HuH-7 (cell line): ENCODE results near the gene RPS19.
"Not testable (repeated sequence)": the region's sequence is repeated elsewhere in the genome, so short reads cannot be mapped to it uniquely, and the experiment has no call there.

ENCODE experiments used
- DNase-seq: peaks from one replicate; pipeline ENCODE4 v3.0.0; 2011; ENCODE audit warnings: low spot score

RPS19 gene

GRCh38 chr19:41860419-41861115 is 512 bp downstream of the RPS19 start:
- no peak for DNase-seq

- no peak for DNase-seq
These were observed 1.2 kb downstream of the RPS19 start for GRCh38 chr19:41861116-41861768.

GRCh38 chr19:41861846-41862245 is 1.8 kb downstream of the RPS19 start:
- DNase-seq = no peak

- no peak for DNase-seq
These were observed 2.5 kb downstream of the RPS19 start for GRCh38 chr19:41862445-41862986.

DNA sequence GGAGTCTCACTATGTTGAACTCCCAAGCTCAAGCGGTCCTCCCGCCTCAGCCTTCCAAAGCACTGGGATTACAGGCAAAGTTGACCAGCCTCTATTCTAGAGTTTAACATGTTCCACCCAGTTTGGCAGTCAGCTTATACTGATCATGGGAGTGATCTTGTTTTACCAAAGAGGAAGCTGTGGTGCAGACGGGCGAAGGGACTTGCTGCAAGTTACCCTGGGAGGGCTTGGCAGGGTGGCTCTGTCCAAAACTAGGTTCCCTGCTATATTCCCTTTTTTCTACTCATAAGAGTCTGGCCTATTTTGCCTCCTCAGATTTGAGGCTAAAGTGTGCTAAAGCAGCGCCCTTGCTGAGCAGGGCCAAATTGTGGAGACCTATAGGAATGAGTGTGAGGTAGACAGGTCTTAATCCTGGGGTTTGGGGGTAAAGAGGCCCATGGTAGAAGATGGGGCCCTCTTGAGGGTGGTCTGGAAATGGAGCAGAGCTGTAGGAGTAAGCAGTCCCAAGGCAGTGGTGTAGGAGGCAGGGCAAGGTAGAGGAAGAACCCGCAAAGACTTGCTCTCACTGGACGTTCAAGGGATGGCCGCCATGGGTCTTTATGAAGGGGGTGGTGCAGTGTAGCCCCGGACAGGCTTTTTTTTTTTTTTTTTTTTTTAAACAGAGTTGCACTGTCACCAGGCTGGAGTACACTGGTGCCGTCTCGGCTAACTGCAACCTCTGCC is 3.3 kb downstream of the RPS19 start:
- no peak for DNase-seq

DNA sequence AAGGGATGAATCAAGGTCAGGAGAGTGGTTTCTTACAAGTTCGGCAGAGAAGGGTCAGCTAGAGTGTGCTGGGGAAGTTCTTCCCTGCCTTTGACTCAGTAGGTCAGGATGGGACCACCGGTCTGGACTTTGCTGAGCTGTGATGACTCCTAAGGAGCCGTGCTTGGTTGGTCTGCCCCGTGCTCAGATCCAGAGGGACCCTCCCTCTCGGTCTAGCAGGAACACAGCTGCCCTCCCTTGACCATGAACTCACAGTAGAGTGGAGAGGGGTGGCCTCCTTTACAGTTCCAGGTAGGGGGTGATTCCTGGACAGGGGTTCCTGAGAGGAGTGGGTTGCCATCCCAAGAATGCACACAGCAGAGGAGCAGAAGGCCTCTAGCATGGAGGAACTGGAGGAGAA is 4.3 kb downstream of the RPS19 start:
- no peak for DNase-seq

DNA sequence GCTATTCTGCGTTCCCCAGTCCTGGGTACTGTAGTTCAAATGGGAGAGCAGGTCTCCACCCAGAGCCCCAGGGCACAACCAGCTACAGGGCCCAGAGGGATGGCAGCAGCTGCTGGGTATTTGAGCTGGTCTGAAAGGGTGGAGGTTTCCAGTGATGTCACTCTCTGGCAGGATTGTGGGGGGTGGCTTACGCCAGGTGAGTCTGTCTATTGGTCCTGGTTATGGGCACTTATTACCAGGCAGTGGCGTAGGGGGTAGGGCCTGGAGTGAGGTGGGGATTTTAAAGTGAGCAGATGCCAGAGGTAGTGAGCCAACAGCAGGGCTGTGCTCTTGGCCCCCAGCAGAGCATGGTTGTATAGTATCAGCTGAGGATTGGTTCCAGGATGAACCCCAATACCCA is 6.2 kb downstream of the RPS19 start:
- DNase-seq = no peak

DNA sequence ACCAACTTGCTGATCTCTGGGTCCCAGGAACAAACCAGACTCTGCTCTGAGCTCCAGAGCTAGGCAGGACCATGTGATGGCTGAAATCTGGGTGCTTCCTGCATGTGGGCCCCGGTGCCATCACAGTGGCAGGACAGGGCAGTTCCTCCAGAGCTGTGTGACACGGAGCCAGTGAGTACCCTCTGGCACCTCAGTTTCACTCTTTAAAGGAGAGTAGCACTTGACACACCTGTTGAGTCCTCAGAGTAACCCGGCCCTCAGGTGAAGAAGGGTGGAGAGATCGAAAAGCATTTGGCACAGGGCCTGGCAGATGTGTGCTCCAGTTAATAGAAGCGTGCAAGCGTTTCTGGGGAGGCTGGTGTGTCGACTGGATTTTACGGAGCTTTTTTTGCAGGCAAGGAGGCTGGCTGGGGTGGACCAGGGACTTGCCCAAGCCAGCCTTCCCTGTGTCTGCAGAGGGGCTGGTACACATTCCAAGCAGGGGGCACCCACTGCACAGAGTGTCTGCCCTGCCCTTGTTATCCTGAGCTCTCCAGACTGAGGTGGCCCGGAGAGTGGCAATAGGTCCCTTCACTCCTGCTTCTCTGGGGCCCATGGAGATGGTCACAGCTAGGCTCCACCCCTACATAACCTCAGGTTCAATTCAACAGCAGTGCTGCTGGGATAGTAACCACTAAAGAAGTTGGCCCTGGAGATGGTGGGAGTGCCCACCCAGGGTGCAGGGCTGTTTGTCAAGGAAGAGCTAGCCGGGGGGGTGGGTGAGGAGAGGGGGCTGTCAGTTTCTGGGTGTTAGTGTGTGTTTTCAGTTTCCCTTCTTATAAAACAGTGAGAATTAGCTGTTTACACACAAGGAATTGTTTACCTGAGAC is 8.3 kb downstream of the RPS19 start:
- DNase-seq = no peak

DNA sequence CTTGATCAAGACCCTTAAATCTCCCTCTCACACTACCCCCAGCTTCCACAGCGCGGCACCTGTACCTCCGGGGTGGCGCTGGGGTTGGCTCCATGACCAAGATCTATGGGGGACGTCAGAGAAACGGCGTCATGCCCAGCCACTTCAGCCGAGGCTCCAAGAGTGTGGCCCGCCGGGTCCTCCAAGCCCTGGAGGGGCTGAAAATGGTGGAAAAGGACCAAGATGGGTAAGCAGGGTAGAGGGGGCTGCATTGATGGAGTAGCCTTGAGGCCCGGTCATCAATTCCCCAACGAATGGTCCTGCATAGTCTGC is 8.9 kb downstream of the RPS19 start:
- DNase-seq = no peak

GRCh38 chr19:41869374-41869955 is 9.4 kb downstream of the RPS19 start:
- no peak for DNase-seq

DNA sequence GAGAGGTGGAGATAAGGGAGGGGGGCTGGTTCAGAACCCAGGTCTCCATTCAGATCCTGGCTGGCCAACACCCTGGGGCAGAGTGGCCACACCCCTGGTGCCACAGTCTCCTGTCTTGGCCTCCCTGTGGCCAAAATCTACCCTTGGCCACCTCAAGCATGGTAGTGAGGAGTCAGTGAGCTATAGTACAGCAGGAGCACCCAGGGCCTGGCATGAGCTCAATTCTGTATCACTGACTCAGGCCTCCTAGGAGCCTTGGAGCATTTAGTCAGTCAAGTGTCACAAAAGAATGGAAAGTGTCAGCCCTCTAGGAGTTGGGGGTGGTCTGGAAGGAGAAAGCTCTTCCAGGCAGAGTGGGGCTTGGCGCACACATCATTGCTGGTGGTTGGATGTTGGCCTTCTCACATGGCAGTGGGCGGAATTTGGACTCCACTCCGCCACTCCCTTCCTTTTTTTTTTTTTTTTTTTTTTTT is 10.4 kb downstream of the RPS19 start:
- DNase-seq = no peak

DNA sequence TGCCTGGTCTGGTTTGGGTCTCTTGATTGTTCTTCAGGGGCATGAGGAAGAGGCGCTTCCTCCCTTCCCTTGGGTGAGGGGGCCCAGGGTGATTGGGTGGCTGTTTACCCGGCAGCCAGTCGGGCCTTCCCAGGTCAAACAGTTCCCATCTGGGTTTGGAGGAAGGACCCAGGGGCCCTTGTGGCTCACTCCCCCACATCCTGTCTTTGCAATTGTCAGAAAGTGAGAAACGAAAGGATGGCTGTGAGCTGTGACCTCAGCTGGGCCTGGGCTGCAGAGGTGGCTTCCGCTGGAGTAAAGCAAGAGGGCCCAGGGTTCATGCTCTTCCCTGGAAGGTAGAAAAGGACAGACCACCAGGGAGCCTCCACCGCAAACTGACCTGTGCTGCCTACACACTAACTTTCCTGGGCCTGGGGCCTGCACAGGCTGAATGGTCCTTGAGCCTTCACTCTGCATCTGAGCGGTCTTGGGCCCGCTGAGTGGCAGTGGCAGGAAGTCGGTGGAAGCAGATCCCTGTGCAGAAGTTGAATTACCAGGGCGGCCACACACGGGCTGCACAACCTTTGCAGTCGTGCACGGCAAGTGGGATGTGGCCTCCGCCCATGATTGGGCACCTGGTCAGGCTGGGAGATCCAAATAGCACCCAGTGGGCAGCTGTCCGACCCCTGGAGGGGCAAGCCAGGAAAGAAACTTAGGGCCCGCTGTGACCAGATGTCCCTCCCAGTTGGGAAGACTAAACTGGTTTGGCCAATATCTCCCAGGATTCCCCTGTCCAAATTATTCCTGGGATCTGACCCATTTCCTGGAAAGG is 11.7 kb downstream of the RPS19 start:
- no peak for DNase-seq

GRCh38 chr19:41872384-41872774 is 12.3 kb downstream of the RPS19 start:
- no peak for DNase-seq

DNA sequence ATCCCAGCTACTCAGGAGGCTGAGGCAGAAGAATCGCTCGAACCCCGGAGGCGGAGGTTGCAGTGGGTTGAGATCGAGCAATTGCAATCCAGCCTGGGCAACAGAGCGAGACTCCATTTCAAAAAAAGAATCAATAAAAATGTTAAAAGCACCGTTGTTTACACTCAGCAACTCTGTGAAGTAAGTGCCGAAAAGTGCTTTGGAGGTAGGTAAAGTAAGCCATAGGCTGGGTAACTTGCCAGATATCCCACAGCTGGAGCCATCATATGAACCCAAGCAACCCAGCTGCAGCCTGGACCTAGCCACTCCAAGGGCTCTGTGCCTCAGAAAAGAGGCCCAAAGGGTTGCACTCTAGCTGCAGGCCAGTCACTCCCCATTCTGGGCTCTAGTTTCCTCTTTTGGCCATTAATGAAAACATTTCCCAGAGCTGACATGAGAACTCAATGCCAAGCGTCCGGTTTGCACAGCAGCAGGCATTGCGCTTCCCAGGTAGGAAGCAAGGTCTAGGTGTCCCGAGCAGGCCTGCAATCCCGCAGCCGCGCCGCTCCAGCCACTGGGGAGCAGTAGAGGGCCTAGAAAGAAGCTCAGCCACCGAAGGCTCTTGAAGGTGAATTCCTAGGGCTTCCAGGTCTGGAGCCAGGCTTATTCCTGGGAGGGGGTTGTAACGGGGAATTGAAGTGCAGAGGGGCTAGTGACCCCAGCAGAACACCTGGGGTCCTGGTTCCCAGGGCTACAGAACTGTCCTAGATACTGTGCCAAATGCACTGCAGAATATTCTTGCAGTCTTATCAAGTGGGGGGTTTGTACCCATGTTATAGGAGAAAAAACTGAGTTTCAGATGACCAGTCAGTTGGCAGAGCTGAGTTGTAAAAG is 13.0 kb downstream of the RPS19 start:
- DNase-seq = peak; percentile 83

- DNase-seq = not testable (repeated sequence)
These were observed 15.9 kb downstream of the RPS19 start for GRCh38 chr19:41875973-41876372.

DNA sequence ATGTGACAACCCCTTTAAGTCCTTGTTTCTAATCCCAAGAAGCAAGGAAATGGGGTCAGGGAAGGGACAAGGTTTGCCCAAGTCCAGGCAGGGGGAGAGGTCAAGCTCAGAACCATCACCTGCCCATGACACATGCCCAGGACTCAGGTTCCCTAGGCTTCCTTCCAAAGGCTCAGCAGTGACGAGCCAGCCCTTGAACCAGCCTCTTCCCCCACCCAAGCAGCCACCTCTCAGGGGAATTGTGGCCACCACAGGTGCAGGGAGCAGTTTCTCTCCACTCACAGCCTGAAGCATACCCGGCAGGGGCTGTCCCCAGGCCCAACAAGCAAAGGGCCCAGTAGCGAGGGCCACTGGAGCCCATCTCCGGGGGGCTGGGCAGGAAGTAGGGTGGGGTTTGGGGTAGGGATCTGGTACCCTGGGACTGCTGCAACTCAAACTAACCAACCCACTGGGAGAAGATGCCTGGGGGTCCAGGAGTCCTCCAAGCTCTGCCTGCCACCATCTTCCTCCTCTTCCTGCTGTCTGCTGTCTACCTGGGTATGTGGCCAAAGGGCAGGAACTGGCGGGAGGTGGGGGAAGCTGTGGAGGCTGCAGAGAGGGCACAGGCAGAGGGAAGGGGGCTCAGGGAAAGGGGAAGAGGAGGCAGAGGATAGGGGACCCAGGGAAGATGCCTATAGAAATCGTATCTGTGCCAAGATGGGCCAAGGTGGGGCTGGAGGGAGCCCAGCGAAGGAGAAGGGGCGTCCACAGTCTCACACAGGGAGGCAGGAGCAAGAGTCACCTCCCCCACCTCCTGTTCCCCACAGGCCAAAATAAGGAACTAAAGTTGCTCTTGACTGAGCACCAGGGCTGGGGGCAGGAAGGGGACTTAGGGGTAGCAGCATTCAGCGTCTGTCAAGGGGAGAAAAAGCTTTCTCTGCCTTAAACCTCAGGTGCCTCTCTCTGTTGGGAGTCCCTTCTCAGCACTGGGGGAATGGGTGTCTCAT is 17.1 kb downstream of the RPS19 start, which contains the start of gene CD79A:
Gene CD79A, plus strand, starts transcription at position 433 of the 986 bp plus-strand sequence. Its CDS starts 26 bp downstream, at position 459.
- no peak for DNase-seq

- DNase-seq = no peak
These were observed 18.2 kb downstream of the RPS19 start for GRCh38 chr19:41877916-41878905.
